BJ (cell line): ENCODE measurements around the gene FRMPD3. TPM values are rescaled to one million over a fixed set of nuclear protein-coding genes. Genes with fewer than 3 reads are reported as not detected.

Experiments used
- CTCF ChIA-PET: fragments of 350-600 bp; formaldehyde crosslinking; extraction: SDS; loops from one replicate; lab custom pipeline; 2021; ENCODE audit warnings: antibody characterized with exemption, inconsistent platforms; lab: Yijun Ruan, JAX
- POLR2A ChIA-PET: fragments of 300-600 bp; sonication (Branson Sonifier 250); formaldehyde crosslinking; extraction: SDS; loops from one replicate; lab custom pipeline; 2021; ENCODE audit warnings: antibody characterized with exemption; lab: Charles Lee
- DNase-seq: peaks from one replicate; pipeline ENCODE4 v3.0.0-alpha.2; 2011; ENCODE audit warnings: low read depth
- H3K27me3 ChIP-seq: 2 replicates; pipeline ENCODE4 v1.6.0; 2011; ENCODE audit warnings: low read length; ENCODE audit not compliant: control insufficient read depth, insufficient read depth
- H3K36me3 ChIP-seq: 2 replicates; pipeline ENCODE4 v1.5.1; 2011; ENCODE audit warnings: low read length; ENCODE audit not compliant: control insufficient read depth, insufficient read depth
- H3K4me3 ChIP-seq: 2 replicates; pipeline ENCODE4 v1.5.1; 2011; ENCODE audit warnings: low read depth, mild to moderate bottlenecking, control low read depth, low read length
- CTCF ChIP-seq: IDR thresholded peaks from 2 replicates; pipeline ENCODE4 v1.5.1; 2011; ENCODE audit warnings: low read depth, mild to moderate bottlenecking, control low read depth, inconsistent platforms, low read length, moderate library complexity; ENCODE audit not compliant: insufficient read depth
- polyA plus RNA-seq: library from polyadenylated mRNA; depleted of rRNA; stranded (reverse); fragments of >200 nt; gene quantifications from 2 replicates; pipeline ENCODE4 v1.2.3, GENCODE V29; 2011

FRMPD3 gene
- polyA plus RNA-seq, 1 experiment, result 0.02 TPM

GRCh38 chrX:107477406-107477805, 28.0 kb downstream of the FRMPD3 start:
- Histone ChIP-seq H3K27me3 (no peaks in the 10 kb centered on the region), H3K4me3 (no peak overlapping the region), H3K36me3 (no peaks in the 10 kb centered on the region)
- ChIA-PET POLR2A (no interaction called here), CTCF (no interaction called here)
- no peak for DNase-seq
- TF ChIP-seq CTCF, result no peak

- H3K36me3 ChIP-seq, result no peaks in the 10 kb centered on the region
- CTCF ChIA-PET, result no interaction called here
- POLR2A ChIA-PET, result no interaction called here
- no peak for DNase-seq
- no peak for TF ChIP-seq CTCF
- H3K27me3 ChIP-seq, result no peaks in the 10 kb centered on the region
- no peak overlapping the region for H3K4me3 ChIP-seq
These were observed 30.8 kb downstream of the FRMPD3 start for GRCh38 chrX:107480272-107480671.

- TF ChIP-seq CTCF, result no peak
- CTCF ChIA-PET, result no interaction called here
- no peak for DNase-seq
- no peak overlapping the region for H3K4me3 ChIP-seq
- no peaks in the 10 kb centered on the region for H3K36me3 ChIP-seq
- no peaks in the 10 kb centered on the region for H3K27me3 ChIP-seq
- POLR2A ChIA-PET, result no interaction called here
These were observed 32.6 kb downstream of the FRMPD3 start for GRCh38 chrX:107482046-107482445.

- no peak overlapping the region for H3K4me3 ChIP-seq
- POLR2A ChIA-PET, result interaction anchor here (0.6 kb wide), 1 partner anchor 450 kb away, joined by 3 read pairs; no protein-coding TSS in a partner anchor
- no peak for TF ChIP-seq CTCF
- H3K27me3 ChIP-seq, result no peaks in the 10 kb centered on the region
- no peak for DNase-seq
- no peaks in the 10 kb centered on the region for H3K36me3 ChIP-seq
- CTCF ChIA-PET, result interaction anchor here (1.8 kb wide), 1 partner anchor 23 kb away, joined by 3 read pairs; no protein-coding TSS in a partner anchor
These were observed 34.7 kb downstream of the FRMPD3 start for GRCh38 chrX:107484002-107484726.

- TF ChIP-seq CTCF, result no peak
- POLR2A ChIA-PET, result no interaction called here
- CTCF ChIA-PET, result interaction anchor here (1.8 kb wide), 1 partner anchor 24 kb away, joined by 3 read pairs; no protein-coding TSS in a partner anchor
- Histone ChIP-seq H3K27me3 (no peaks in the 10 kb centered on the region), H3K4me3 (no peak overlapping the region), H3K36me3 (no peaks in the 10 kb centered on the region)
- no peak for DNase-seq
These were observed 35.6 kb downstream of the FRMPD3 start for GRCh38 chrX:107485013-107485412.
